Heart left ventricle (tissue), 16 donors: ENCODE measurements around the gene KIAA0753. TPM values are rescaled to one million over a fixed set of nuclear protein-coding genes. Genes with fewer than 3 reads are reported as not detected.
A peak's percentile ranks its signal among the peaks of the same experiment; 100 is the strongest.
"Not testable (repeated sequence)": the region's sequence is repeated elsewhere in the genome, so short reads cannot be mapped to it uniquely, and the experiment has no call there.

Source experiments
- ATAC-seq, 4 donors: fragments of 200-7000 bp; cut with Tn5 transposase; one replicate each; pipeline ENCODE4 v1.9.1; 2020 to 2022; ENCODE audit warnings: moderate library complexity in 4 of 4, mild to moderate bottlenecking in 3 of 4, moderate number of reproducible peaks in 1 of 4
- DNase-seq, 5 donors: peaks; one replicate each; pipeline ENCODE4 v3.0.0-alpha.2; 2020
- H3K27ac ChIP-seq, 12 donors: fragments of 200-600 bp; sonication (generic) in 4 of 12; one replicate each; pipeline versions ENCODE4 v1.5.0 to v1.8.0; 2016 to 2022; ENCODE audit warnings: mild to moderate bottlenecking in 2 of 12
- H3K27me3 ChIP-seq, 9 donors: fragments of 200-600 bp; sonication (generic) in 2 of 9; one replicate each; pipeline versions ENCODE4 v1.5.1 to v1.8.0; 2016 to 2022; ENCODE audit warnings: mild to moderate bottlenecking in 3 of 9
- H3K36me3 ChIP-seq, 9 donors: fragments of 200-600 bp; sonication (generic) in 2 of 9; one replicate each; pipeline versions ENCODE4 v1.5.0 to v1.8.0; 2018 to 2022; ENCODE audit warnings: mild to moderate bottlenecking in 2 of 9
- H3K4me1 ChIP-seq, 12 donors: fragments of 200-600 bp; sonication (generic) in 4 of 12; one replicate each; pipeline versions ENCODE4 v1.5.0 to v1.8.0; 2016 to 2022; ENCODE audit warnings: mild to moderate bottlenecking in 3 of 12
- H3K4me3 ChIP-seq, 12 donors: fragments of 200-600 bp; sonication (generic) in 4 of 12; one replicate each; pipeline versions ENCODE4 v1.5.0 to v1.8.0; 2017 to 2022; ENCODE audit warnings: mild to moderate bottlenecking in 9 of 12, moderate library complexity in 4 of 12
- H3K9me3 ChIP-seq, 12 donors: fragments of 200-600 bp; sonication (generic) in 4 of 12; one replicate each; pipeline versions ENCODE4 v1.5.0 to v1.8.0; 2016 to 2022; ENCODE audit warnings: mild to moderate bottlenecking in 1 of 12
- CTCF ChIP-seq, 12 donors: fragments of 200-600 bp; sonication (generic) in 4 of 12; IDR thresholded peaks; one replicate each; pipeline versions ENCODE4 v1.5.0 to v1.8.0; 2018 to 2022; ENCODE audit warnings: antibody characterized with exemption in 12 of 12, mild to moderate bottlenecking in 5 of 12
- POLR2A ChIP-seq, 2 donors: fragments of 450-650 bp; IDR thresholded peaks; one replicate each; pipeline ENCODE4 v1.6.1; 2017; ENCODE audit warnings: antibody characterized with exemption in 2 of 2, mild to moderate bottlenecking in 2 of 2, moderate library complexity in 2 of 2
- WGBS, 4 donors: extraction: QIAGEN DNeasy Blood & Tissue Kit in 2 of 4; methylation state at CpG; one replicate each; pipeline versions ENCODE4 v1.1.5 to v1.1.7; 2013 to 2018; 5-methylcytosine and 5-hydroxymethylcytosine counted together
- intact Hi-C, 10 donors: fragments of 100-400 bp; cut with DNase I; formaldehyde crosslinking; loops; one replicate each; pipeline versions ENCODE4 v1.11.1 to v1.14.2; 2022
- polyA plus RNA-seq, 2 donors: library from polyadenylated mRNA; stranded (reverse); fragments of 200-250 nt; gene quantifications; one replicate each; pipeline ENCODE4 v1.2.3, GENCODE V29; 2013
- total RNA-seq, 9 donors: library from RNA; depleted of rRNA in 2 of 9; stranded (reverse); fragments of >200 nt in 2 of 9; fragmentation: NEBNext Ultra II Directional in 3 of 9; extraction: Animal tissue kit (Norgen Biotek cat#: 25700) in 3 of 9; gene quantifications; one replicate each; pipeline versions ENCODE4 v1.1.0 to v1.2.4, GENCODE V29; 2016 to 2023
- donor health status: ischemic (EF 13 %, LVEDD 7.1; RV severe dilation, severe dysfunction).
- donor health status: healthy with polysubstance abuse.
- donor health status: DM: no; HTN: yes; CAD: no.
- donor health status: DM: no; HTN: no; CAD: no.
- donor health status: ischemic (EF 25% LVEDD 6.9; RV normal size, moderate dysfunction).
- donor health status: ischemic (EF 25% LVEDD 5.7; RV mildly dilated, moderate dysfunction).
- donor health status: healthy.
- donor health status: DM: yes; HTN: yes; CAD: no.
- donor health status: ischemic (EF 35%, LVEDD 5.7; RV mildly dilated, moderate dysfunction).
- donor health status: nonischemic (EF 11% LVEDD 7.7; RV severe dilation, severe dysfunction).
- donor health status: DM: yes; HTN: yes; CAD: no.
- donor health status: PGD.
- donor health status: ischemic (EF 29% LVEDD 5.4; RV normal size, mild dysfunction).
- donor health status: nonischemic (EF 23%, LVEDD 6.1; RV moderate dilation, normal function).

Gene KIAA0753
- total and polyA plus RNA-seq, 11 donors = 2.7 to 10.2 (median 5.0) TPM

GRCh38 chr17:6660805-6661463 lies 20.4 kb upstream of the KIAA0753 start:
- ATAC-seq = peak in 2 of 4 donors; percentile 39 to 51

GRCh38 chr17:6660101-6660500 lies 19.6 kb upstream of the KIAA0753 start:
- no peak overlapping the region for H3K27ac ChIP-seq
- intact Hi-C loops = loop anchor here in 9 of 10 donors (10.0 kb wide), 6 partner anchors 95 to 345 kb away; partner anchors contain the start of gene XAF1 (in 2 of the 9)
- WGBS, 4 donors = 59 to 63% (median 61%) methylated on average over 9 of the region's 9 CpGs
- peaks cover 0 to 7% (median 0%) of the 10 kb centered on the region in 12 donors for H3K4me1 ChIP-seq
- H3K4me3 ChIP-seq = no peak overlapping the region
- DNase-seq = no peak
- H3K36me3 ChIP-seq = no peaks in the 10 kb centered on the region
- TF ChIP-seq POLR2A (IDR thresholded peaks at IDR 0.05) (no peak), CTCF (IDR thresholded peaks at IDR 0.05) (no peak)
- H3K27me3 ChIP-seq = peaks cover 0 to 39% (median 22%) of the 10 kb centered on the region in 9 donors
- no peak for ATAC-seq
- no peaks in the 10 kb centered on the region for H3K9me3 ChIP-seq

More at GRCh38 chr17:6660805-6661463, 20.4 kb upstream of the KIAA0753 start:
- peaks cover 0 to 34% (median 19%) of the 10 kb centered on the region in 9 donors for H3K27me3 ChIP-seq
- DNase-seq = no peak
- no peaks in the 10 kb centered on the region for H3K9me3 ChIP-seq
- H3K36me3 ChIP-seq = no peaks in the 10 kb centered on the region
- intact Hi-C loops = loop anchor here in 9 of 10 donors (10.0 kb wide), 6 partner anchors 94 to 344 kb away; partner anchors contain the start of gene XAF1 (in 2 of the 9)
- no peak overlapping the region for H3K4me3 ChIP-seq
- 30 to 47% (median 34%) methylated on average over 11 of the region's 11 CpGs for WGBS, 4 donors
- TF ChIP-seq CTCF (IDR thresholded peaks at IDR 0.05) (no peak), POLR2A (IDR thresholded peaks at IDR 0.05) (no peak)
- H3K27ac ChIP-seq = no peak overlapping the region
- H3K4me1 ChIP-seq = peaks cover 0 to 2% (median 0%) of the 10 kb centered on the region in 12 donors

GRCh38 chr17:6658411-6658810 lies 17.9 kb upstream of the KIAA0753 start:
- H3K4me3 ChIP-seq, H3K36me3 ChIP-seq, ATAC-seq, DNase-seq, H3K27ac ChIP-seq, intact Hi-C loops, H3K9me3 ChIP-seq: not testable (repeated sequence)
- peaks cover 0 to 18% (median 0%) of the 10 kb centered on the region in 12 donors for H3K4me1 ChIP-seq
- 79 to 98% (median 88%) methylated on average over 5 of the region's 5 CpGs for WGBS, 4 donors
- peaks cover 3 to 56% (median 33%) of the 10 kb centered on the region in 9 donors for H3K27me3 ChIP-seq

GRCh38 chr17:6657633-6658287 lies 17.2 kb upstream of the KIAA0753 start:
- Histone ChIP-seq H3K9me3 (no peaks in the 10 kb centered on the region), H3K27me3 (peaks cover 3 to 57% (median 35%) of the 10 kb centered on the region in 9 donors), H3K4me1 (peaks cover 0 to 19% (median under 1%) of the 10 kb centered on the region in 12 donors), H3K4me3 (peak overlapping the region in 2 of 12 donors; percentile 38 to 45), H3K36me3 (no peaks in the 10 kb centered on the region), H3K27ac (no peak overlapping the region)
- no peak for ATAC-seq
- DNase-seq = no peak
- TF ChIP-seq POLR2A (IDR thresholded peaks at IDR 0.05) (no peak), CTCF (IDR thresholded peaks at IDR 0.05) (no peak)
- 69 to 75% (median 73%) methylated on average over 15 to 18 of the region's 18 CpGs for WGBS, 4 donors
- intact Hi-C loops = no loop called here

- intact Hi-C loops = not testable (repeated sequence)
Observed at GRCh38 chr17:6656797-6657632, 16.5 kb upstream of the KIAA0753 start.

GRCh38 chr17:6655732-6656361 lies 15.3 kb upstream of the KIAA0753 start:
- ATAC-seq, intact Hi-C loops, H3K27ac ChIP-seq, DNase-seq, H3K9me3 ChIP-seq, H3K36me3 ChIP-seq: not testable (repeated sequence)
- Histone ChIP-seq H3K4me3 (peak overlapping the region in 5 of 12 donors; percentile 21 to 33 (median 25)), H3K27me3 (peaks cover 3 to 57% (median 27%) of the 10 kb centered on the region in 9 donors), H3K4me1 (peaks cover 0 to 31% (median 11%) of the 10 kb centered on the region in 12 donors)
- WGBS, 4 donors = 1 to 6% (median 4%) methylated on average over 15 to 38 of the region's 41 CpGs

More at GRCh38 chr17:6656797-6657632, 16.5 kb upstream of the KIAA0753 start:
- ATAC-seq = peak in 1 of 4 donors; percentile 5
- H3K4me1 ChIP-seq = peaks cover 0 to 26% (median 7%) of the 10 kb centered on the region in 12 donors
- H3K4me3 ChIP-seq = peak overlapping the region in 7 of 12 donors; percentile 13 to 45 (median 28)
- not testable (repeated sequence) for H3K27ac ChIP-seq, H3K9me3 ChIP-seq, DNase-seq, H3K36me3 ChIP-seq
- 4 to 9% (median 8%) methylated on average over 33 to 54 of the region's 55 CpGs for WGBS, 4 donors
- peaks cover 3 to 56% (median 27%) of the 10 kb centered on the region in 9 donors for H3K27me3 ChIP-seq
